Sigmoid colon (tissue), 7 donors: ENCODE results near the gene MYO10. TPM values are rescaled to one million over a fixed set of nuclear protein-coding genes. Genes with fewer than 3 reads are reported as not detected.

Experiments
- DNase-seq: peaks from one replicate; pipeline ENCODE4 v3.0.0-alpha.2; 2019
- H3K27ac ChIP-seq, 4 donors: fragments of 200-600 bp; sonication (generic); one replicate each; pipeline ENCODE4 v1.5.1; 2016 to 2019; ENCODE audit warnings: mild to moderate bottlenecking in 1 of 4
- H3K27me3 ChIP-seq, 3 donors: fragments of 200-600 bp; sonication (generic); one replicate each; pipeline ENCODE4 v1.5.1; 2019; ENCODE audit warnings: mild to moderate bottlenecking in 1 of 3
- H3K36me3 ChIP-seq, 4 donors: fragments of 200-600 bp; sonication (generic); one replicate each; pipeline ENCODE4 v1.5.1; 2016 to 2019
- H3K4me1 ChIP-seq, 4 donors: fragments of 200-600 bp; sonication (generic); one replicate each; pipeline ENCODE4 v1.5.1; 2017 to 2019
- H3K4me3 ChIP-seq, 4 donors: fragments of 200-600 bp; sonication (generic); one replicate each; pipeline ENCODE4 v1.5.1; 2017 to 2019; ENCODE audit warnings: mild to moderate bottlenecking in 2 of 4, moderate library complexity in 1 of 4
- H3K9me3 ChIP-seq, 4 donors: fragments of 200-600 bp in 3 of 4; sonication (generic) in 3 of 4; one replicate each; pipeline versions ENCODE4 v1.5.1 to v1.6.1; 2013 to 2019
- EP300 ChIP-seq, 4 donors: sonication (generic); formaldehyde crosslinking; IDR thresholded peaks; one replicate each; pipeline ENCODE4 v1.6.1; 2017; ENCODE audit warnings: antibody characterized with exemption in 4 of 4
- POLR2A ChIP-seq, 2 donors: fragments of 450-650 bp; IDR thresholded peaks; one replicate each; pipeline ENCODE4 v1.6.1; 2016; ENCODE audit warnings: antibody characterized with exemption in 2 of 2, mild to moderate bottlenecking in 2 of 2, moderate library complexity in 2 of 2
- POLR2AphosphoS5 ChIP-seq, 4 donors: sonication (generic); formaldehyde crosslinking; IDR thresholded peaks; one replicate each; pipeline ENCODE4 v1.6.1; 2017; ENCODE audit warnings: antibody characterized with exemption in 4 of 4
- WGBS, 2 donors: extraction: QIAGEN DNeasy Blood & Tissue Kit; methylation state at CpG; one replicate each; pipeline ENCODE4 v1.1.7; 2013; 5-methylcytosine and 5-hydroxymethylcytosine counted together
- intact Hi-C: fragments of 100-400 bp; cut with DNase I; formaldehyde crosslinking; loops from one replicate; pipeline ENCODE4 v1.15.1; 2023
- polyA plus RNA-seq, 3 donors: library from polyadenylated mRNA; stranded (reverse); fragments of 200-250 nt; gene quantifications; one replicate each; pipeline ENCODE4 v1.2.3, GENCODE V29; 2013
- total RNA-seq, 4 donors: library from RNA; depleted of rRNA; stranded (reverse); fragments of >200 nt; gene quantifications; one replicate each; pipeline ENCODE4 v1.1.0, GENCODE V29; 2016
- TF ChIP-seq, protein P1 (sequence below), 4 experiments: fragments of 450-650 bp in 3 of 4; fragments of 200-600 bp in 1 of 4; IDR thresholded peaks; one replicate each; pipeline ENCODE4 v1.5.1; 2016 to 2019; ENCODE audit warnings: antibody characterized with exemption in 4 of 4, mild to moderate bottlenecking in 3 of 4, moderate library complexity in 2 of 4
- donor health status: healthy with polysubstance abuse.
- donor health status: Bipolar disorder and iron deficiency.
- donor health status: healthy.

Gene MYO10
- total and polyA plus RNA-seq, 7 donors: 3.9 to 20.3 (median 8.3) TPM

DNA sequence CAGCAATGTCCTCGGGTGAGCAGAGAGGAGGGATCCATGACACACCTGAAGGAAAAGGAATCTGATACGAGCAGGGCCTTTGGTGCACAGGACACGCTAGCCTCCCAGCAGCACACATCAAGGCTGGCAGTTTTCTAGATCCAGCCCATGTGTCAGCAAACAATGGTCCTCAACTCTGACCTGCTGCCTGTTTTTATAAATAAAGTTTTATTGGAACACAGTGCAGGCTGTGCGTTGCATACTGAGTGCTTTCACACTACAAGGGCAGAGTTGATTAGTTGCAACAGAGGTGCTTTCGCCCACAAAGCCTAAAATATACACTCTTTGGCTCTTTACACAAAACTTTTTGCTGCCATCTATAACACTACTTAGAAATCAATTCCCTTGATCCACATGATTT is 147.1 kb downstream of the MYO10 start:
- intact Hi-C loops: no loop called here
- Histone ChIP-seq H3K9me3 (no peaks in the 10 kb centered on the region), H3K27ac (no peak overlapping the region), H3K36me3 (no peaks in the 10 kb centered on the region), H3K4me3 (no peak overlapping the region), H3K4me1 (no peaks in the 10 kb centered on the region), H3K27me3 (no peaks in the 10 kb centered on the region)
- TF ChIP-seq, protein P1, sequence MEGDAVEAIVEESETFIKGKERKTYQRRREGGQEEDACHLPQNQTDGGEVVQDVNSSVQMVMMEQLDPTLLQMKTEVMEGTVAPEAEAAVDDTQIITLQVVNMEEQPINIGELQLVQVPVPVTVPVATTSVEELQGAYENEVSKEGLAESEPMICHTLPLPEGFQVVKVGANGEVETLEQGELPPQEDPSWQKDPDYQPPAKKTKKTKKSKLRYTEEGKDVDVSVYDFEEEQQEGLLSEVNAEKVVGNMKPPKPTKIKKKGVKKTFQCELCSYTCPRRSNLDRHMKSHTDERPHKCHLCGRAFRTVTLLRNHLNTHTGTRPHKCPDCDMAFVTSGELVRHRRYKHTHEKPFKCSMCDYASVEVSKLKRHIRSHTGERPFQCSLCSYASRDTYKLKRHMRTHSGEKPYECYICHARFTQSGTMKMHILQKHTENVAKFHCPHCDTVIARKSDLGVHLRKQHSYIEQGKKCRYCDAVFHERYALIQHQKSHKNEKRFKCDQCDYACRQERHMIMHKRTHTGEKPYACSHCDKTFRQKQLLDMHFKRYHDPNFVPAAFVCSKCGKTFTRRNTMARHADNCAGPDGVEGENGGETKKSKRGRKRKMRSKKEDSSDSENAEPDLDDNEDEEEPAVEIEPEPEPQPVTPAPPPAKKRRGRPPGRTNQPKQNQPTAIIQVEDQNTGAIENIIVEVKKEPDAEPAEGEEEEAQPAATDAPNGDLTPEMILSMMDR (IDR thresholded peaks at IDR 0.05): no peak
- TF ChIP-seq POLR2AphosphoS5 (IDR thresholded peaks at IDR 0.05) (no peak), POLR2A (IDR thresholded peaks at IDR 0.05) (no peak), EP300 (IDR thresholded peaks at IDR 0.05) (no peak)
- WGBS, 2 donors: 83 to 92% methylated on average over 5 of the region's 5 CpGs
- no peak for DNase-seq

DNA sequence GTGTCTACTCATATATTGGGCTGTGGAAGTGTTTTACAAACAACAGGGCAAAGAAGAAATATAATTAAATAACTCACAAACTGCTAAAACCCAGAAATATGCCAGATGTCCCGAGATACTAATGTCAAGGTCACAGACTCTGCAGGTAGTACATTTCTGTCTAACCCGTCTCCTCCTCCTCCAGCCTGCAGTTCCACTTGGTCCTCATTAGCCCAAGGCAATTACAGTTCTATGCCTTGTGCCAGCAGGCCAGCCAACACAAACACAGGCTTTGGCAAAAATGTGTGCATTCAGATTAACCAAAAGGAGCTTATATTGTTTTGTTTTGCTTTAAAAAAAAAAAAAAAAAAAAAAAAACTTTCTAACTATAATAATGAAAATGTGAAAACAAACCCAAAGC is 148.8 kb downstream of the MYO10 start:
- no peak overlapping the region for H3K27ac ChIP-seq
- TF ChIP-seq POLR2AphosphoS5 (IDR thresholded peaks at IDR 0.05) (no peak), EP300 (IDR thresholded peaks at IDR 0.05) (no peak), POLR2A (IDR thresholded peaks at IDR 0.05) (no peak)
- TF ChIP-seq, protein P1 (IDR thresholded peaks at IDR 0.05): no peak
- no peaks in the 10 kb centered on the region for H3K4me1 ChIP-seq

GRCh38 chr5:16784843-16785791 is 151.0 kb downstream of the MYO10 start:
- Histone ChIP-seq H3K4me1 (no peaks in the 10 kb centered on the region), H3K27me3 (no peaks in the 10 kb centered on the region), H3K36me3 (no peaks in the 10 kb centered on the region), H3K4me3 (no peak overlapping the region), H3K27ac (no peak overlapping the region), H3K9me3 (no peaks in the 10 kb centered on the region)
- TF ChIP-seq, protein P1 (IDR thresholded peaks at IDR 0.05): no peak
- TF ChIP-seq EP300 (IDR thresholded peaks at IDR 0.05) (no peak), POLR2A (IDR thresholded peaks at IDR 0.05) (no peak), POLR2AphosphoS5 (IDR thresholded peaks at IDR 0.05) (no peak)
- WGBS, 2 donors: 73 to 80% methylated on average over 26 of the region's 26 CpGs
- DNase-seq: no peak
- intact Hi-C loops: no loop called here

More for the DNA sequence above, 148.8 kb downstream of the MYO10 start:
- 48 to 73% methylated on average over 2 of the region's 2 CpGs for WGBS, 2 donors
- DNase-seq: no peak
- no peaks in the 10 kb centered on the region for H3K9me3 ChIP-seq
- H3K4me3 ChIP-seq: no peak overlapping the region
- no peaks in the 10 kb centered on the region for H3K27me3 ChIP-seq
- H3K36me3 ChIP-seq: no peaks in the 10 kb centered on the region
- intact Hi-C loops: no loop called here

DNA sequence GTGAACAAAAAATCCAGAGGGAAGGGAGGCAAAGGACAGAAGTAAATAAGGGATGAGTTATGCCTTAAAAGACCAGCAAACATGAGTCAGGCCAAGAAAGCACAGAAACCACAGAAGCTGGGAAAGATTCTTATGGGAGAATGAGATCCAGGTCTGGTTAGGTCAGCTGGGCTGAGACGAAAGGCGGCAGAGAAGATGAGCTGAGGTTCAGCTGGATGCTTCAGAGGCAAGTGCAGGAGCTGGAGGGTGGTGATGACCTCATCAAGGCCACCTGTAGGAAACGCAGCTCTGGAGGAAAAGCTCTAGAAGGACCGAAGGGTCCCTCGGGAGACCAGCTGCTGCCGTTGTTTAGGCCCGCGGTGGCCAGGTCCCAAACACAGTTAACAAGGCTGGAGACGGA is 152.0 kb downstream of the MYO10 start:
- intact Hi-C loops: no loop called here
- Histone ChIP-seq H3K27ac (no peak overlapping the region), H3K4me1 (no peaks in the 10 kb centered on the region), H3K27me3 (no peaks in the 10 kb centered on the region), H3K4me3 (no peak overlapping the region), H3K36me3 (no peaks in the 10 kb centered on the region), H3K9me3 (no peaks in the 10 kb centered on the region)
- TF ChIP-seq, protein P1 (IDR thresholded peaks at IDR 0.05): no peak
- TF ChIP-seq EP300 (IDR thresholded peaks at IDR 0.05): no peak
- TF ChIP-seq POLR2AphosphoS5 (IDR thresholded peaks at IDR 0.05): no peak
- TF ChIP-seq POLR2A (IDR thresholded peaks at IDR 0.05): no peak
- no peak for DNase-seq
- 95 to 96% methylated on average over 9 of the region's 9 CpGs for WGBS, 2 donors
